ENCODE measurements around the gene ENO4.

GRCh38 chr10:116868198-116868676, 18.9 kb downstream of the ENO4 start:
- TF ChIP-seq CTCF (IDR thresholded peaks at IDR 0.05): no peak
- no peak for TF ChIP-seq POLR2A (IDR thresholded peaks at IDR 0.05; ENCODE audit: low read depth)
